Caki2 (cell line): ENCODE measurements around the gene MARCHF10. TPM values are rescaled to one million over a fixed set of nuclear protein-coding genes. Genes with fewer than 3 reads are reported as not detected.
"Not testable (repeated sequence)": the region's sequence is repeated elsewhere in the genome, so short reads cannot be mapped to it uniquely, and the experiment has no call there.

Experiments
- DNase-seq: peaks from one replicate; pipeline ENCODE4 v3.0.0-alpha.2; 2015; ENCODE audit warnings: low read depth
- in situ Hi-C: cut with HindIII; loops from 2 replicates; pipeline ENCODE4 v1.10.0; 2016; ENCODE audit warnings: low sequenced_read_pairs, low pct_unique_long_range_greater_than_20kb, mixed read lengths
- total RNA-seq: library from RNA; depleted of rRNA; stranded (reverse); fragments of >200 nt; shearing (Covaris generic); gene quantifications from 2 replicates; pipeline ENCODE4 v1.2.3, GENCODE V29; 2014; ENCODE audit warnings: low replicate concordance

Gene MARCHF10
- total RNA-seq, 1 experiment from 2014 or later, result not detected

DNA sequence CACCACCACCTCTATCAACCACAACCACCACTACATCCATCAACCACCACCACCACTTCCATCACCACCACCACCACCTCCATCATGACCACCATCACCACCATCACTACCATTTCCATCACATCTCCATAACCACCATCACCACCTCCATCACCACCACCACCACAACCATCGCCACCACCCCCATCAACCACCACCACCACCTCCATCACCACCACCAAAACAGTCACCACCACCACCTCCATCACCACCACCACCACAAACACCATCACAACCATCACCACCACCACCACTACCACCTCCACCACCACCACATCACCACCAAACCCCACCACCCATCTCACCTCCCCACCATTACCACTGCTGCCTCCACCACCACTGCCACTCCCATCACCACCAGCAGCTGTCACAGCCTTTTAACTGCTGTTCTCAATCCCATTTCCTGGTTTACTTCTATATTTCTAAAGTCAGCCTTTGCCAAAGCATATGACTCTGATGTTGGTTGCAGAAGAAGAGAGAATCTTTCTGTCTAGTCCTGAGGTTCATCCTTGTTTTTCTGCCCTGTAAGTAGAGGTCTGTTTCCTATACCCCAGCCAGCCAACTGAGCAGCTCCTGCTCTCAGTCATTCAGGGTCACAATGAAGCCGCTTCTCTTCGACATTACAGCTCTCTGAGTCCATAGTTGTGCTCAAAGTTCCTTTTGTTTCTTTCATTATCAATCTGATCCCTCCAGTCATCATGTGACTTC lies 14.0 kb downstream of the MARCHF10 start:
- in situ Hi-C loops, result no loop called here
- no peak for DNase-seq

DNA sequence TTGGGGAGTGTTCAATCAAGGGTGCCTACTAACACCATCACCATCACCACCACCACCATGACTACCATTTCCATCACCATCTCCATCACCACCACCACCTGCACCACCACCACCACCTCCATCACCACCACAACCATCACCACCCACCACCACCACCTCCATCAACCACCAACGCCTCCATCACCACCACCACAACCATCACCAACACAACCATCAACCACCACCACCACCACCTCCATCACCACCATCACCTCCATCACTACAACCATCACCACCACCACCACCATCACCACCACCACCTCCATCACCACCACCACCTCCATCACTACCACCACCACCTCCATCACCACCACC lies 15.7 kb downstream of the MARCHF10 start:
- no peak for DNase-seq
- in situ Hi-C loops, result no loop called here

GRCh38 chr17:62791767-62792446 lies 16.2 kb downstream of the MARCHF10 start:
- peak; percentile 70 for DNase-seq
- in situ Hi-C loops, result no loop called here

- in situ Hi-C loops, result no loop called here
- peak; percentile 41 for DNase-seq
Measured at GRCh38 chr17:62791235-62791734, 16.8 kb downstream of the MARCHF10 start.

GRCh38 chr17:62790564-62790986 lies 17.5 kb downstream of the MARCHF10 start:
- DNase-seq, result peak; percentile 79
- in situ Hi-C loops, result no loop called here

DNA sequence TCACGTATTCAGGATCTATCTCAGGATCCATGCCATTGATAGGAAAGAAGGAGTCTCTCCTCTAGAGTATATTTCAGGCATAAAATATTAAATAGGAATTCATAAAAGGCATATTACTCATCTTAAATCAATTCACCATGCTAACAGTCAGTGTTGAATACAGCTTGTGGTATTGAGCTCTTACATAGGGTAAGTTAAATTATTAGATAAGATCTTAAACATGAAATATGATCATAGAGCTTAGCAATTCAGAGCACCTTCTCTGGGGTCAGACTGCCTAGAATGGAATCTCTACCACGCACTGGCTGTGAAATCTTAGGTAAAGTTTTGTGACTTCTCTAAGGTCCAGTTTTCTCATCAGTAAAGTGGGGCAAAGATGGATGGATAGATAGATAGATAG lies 20.7 kb downstream of the MARCHF10 start:
- in situ Hi-C loops, result no loop called here
- no peak for DNase-seq

- in situ Hi-C loops, result no loop called here
- no peak for DNase-seq
Measured at GRCh38 chr17:62786646-62787045, 21.5 kb downstream of the MARCHF10 start.

DNA sequence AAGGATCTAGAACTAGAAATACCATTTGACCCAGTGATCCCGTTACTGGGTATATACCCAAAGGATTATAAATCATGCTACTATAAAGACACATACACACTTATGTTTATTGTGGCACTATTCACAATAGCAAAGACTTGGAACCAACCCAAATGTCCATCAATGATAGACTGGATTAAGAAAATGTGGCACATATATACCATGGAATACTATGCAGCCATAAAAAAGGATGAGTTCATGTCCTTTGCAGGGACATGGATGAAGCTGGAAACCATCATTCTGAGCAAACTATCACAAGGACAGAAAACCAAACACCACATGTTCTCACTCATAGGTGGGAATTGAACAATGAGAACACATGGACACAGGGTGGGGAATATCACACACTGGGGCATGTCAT lies 22.1 kb downstream of the MARCHF10 start:
- in situ Hi-C loops, DNase-seq: not testable (repeated sequence)

DNA sequence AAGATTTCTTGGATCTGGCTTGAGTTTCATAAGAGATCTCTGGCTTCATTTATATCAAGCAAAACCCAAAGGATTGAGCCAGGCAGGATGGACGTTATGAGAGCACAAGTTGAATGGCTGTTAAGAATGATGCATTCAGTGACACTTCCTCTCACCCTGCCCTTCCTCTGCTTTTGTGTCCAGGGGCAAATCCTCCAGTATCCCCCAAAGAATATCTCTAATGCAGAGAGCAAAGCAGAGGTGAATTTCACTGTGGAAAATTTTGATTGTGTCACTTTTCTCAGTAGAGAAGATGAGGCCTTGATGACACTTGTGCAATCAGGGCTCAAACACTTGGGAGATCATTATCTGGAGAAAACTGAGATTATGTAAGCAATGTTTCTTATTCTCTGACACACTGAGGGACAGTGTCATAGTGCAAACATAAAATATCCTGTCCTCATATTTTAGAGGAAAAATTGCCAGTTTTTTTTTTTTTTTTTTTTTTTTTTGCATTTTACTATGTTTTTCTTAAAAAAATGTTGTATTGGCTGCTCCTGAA lies 25.3 kb downstream of the MARCHF10 start:
- DNase-seq, result no peak
- in situ Hi-C loops, result no loop called here

DNA sequence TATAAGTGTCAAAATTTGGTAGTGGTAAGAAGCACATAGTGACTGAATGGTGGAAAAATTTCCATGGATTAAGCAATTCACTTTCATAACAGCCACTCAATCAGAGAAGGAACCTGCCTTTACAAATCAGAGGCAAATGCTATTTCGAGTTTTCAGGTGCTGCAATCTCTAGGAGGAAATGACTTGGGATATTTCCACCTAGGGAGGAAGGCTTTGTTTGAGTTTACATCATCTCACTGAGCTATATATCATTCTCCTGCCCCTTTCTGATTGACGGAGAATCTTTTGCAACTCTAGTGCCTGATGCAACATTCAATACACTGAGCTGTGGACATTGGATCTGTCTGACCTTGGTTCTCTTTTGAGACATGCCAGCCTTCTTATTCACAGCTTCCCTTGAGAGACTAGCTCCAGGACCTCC lies 26.3 kb downstream of the MARCHF10 start:
- in situ Hi-C loops, result no loop called here
- no peak for DNase-seq

DNA sequence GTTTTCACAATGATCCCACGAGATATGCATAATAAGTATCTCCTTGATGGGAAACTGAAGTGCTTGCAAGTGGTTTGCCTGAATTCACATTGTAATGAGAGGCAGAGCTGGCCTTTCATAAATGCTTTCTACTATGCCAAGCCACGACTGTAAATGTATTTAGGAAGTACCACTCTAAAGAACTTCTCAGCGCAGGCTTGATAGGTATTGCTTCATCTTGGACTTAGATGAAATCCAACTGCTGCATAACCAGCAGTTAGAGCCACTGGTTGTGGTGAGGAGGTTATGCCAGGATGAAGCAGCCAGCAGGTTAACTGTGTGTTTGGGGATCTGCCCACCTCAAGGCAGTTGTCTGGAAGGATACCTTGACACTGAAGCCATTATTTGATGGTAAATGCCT lies 26.8 kb downstream of the MARCHF10 start:
- in situ Hi-C loops, result no loop called here
- DNase-seq, result no peak

- DNase-seq, result no peak
- in situ Hi-C loops, result no loop called here
Measured at GRCh38 chr17:62780951-62781350, 27.2 kb downstream of the MARCHF10 start.

DNA sequence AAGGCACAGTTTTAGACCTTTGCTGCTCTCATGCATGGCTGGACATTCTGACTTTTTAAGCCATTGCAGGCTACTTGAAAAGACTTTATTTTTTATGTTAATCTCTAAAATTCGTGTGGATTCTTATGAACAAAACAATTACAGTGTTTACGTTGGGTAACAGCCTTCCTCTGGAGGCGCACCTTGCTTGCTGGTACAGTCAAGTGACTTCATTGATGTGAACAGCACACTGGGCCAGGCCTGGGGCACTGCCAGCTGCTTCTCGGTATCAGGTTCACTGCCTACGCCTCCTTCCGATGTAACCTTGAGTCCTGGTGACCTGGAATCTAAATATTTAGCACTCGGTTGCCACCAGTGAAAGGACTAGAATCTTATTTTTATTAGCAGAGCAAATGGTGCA lies 27.8 kb downstream of the MARCHF10 start:
- no peak for DNase-seq
- in situ Hi-C loops, result no loop called here

GRCh38 chr17:62778990-62779681 lies 29.0 kb downstream of the MARCHF10 start:
- in situ Hi-C loops, result no loop called here

GRCh38 chr17:62775876-62776275 lies 32.2 kb downstream of the MARCHF10 start:
- in situ Hi-C loops, result no loop called here
- DNase-seq, result no peak

More at GRCh38 chr17:62778990-62779681, 29.0 kb downstream of the MARCHF10 start:
- peak; percentile 90 for DNase-seq

DNA sequence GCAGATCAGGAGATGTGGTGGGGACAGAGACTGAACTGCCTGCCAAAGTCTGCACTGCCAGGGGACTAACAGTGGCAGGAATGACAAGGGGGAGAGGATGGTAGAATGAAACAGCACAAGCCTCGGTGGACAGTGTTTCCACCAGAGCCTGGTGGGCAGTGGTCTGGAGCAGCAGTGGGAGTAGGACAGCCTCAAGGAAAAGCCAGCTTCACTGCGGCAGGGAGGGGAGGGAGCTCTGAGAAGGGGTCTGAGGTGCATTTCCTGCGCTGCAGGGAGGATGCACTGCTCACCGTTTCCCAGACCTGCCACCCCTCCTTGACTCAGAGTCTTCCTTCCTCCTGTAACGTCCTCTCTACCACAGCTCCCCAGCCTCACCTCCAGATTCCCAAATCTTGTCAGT lies 33.8 kb downstream of the MARCHF10 start:
- DNase-seq, result no peak
- in situ Hi-C loops, result no loop called here

- DNase-seq, result no peak
- in situ Hi-C loops, result no loop called here
Measured at GRCh38 chr17:62767997-62768396, 40.1 kb downstream of the MARCHF10 start.

GRCh38 chr17:62765351-62765750 lies 42.8 kb downstream of the MARCHF10 start:
- in situ Hi-C loops, result no loop called here
- no peak for DNase-seq
